ENCODE results near the gene RAPGEF5. TPM values are rescaled to one million over a fixed set of nuclear protein-coding genes. Genes with fewer than 3 reads are reported as not detected.

Gene RAPGEF5
- polyA plus RNA-seq, 1 donor (not counting 4 experiments of a cell fraction or from before 2014, with no cell fraction given): 2.1 TPM

DNA sequence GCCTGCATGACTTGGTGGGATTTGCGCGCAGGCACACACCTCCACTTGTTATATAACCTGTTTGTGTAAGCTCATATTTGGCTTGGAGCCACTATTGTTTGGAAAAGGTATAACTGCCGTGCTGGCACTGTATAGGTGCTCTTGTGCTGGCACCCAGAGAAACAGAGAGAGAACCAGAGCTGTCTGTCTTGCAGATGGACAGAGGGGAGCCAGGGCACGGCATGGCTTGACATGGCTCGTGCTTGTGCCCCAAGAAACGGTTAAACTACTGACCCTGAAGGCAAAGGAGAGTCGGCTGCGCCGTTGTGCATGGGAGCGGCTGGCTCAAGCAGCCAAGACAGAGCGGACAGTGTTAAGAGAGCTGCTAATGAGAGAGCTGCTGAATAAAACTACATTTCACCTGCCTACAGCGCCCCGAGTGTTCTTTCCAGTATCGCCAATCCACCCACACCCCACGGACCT, 23.2 kb downstream of the RAPGEF5 start:
- H3K4me1 ChIP-seq (ENCODE audit: control insufficient read depth, extremely low read depth, insufficient read depth, low read length): no peaks in the 10 kb centered on the region
- H3K9me1 ChIP-seq (ENCODE audit: control insufficient read depth, extremely low read depth, insufficient read depth, low read length): no peaks in the 10 kb centered on the region
- no peaks in the 10 kb centered on the region for H4K20me1 ChIP-seq (ENCODE audit: control insufficient read depth, extremely low read depth, insufficient read depth, low read length)
- DNase-seq (ENCODE audit: low read depth, low spot score) (no peak), FAIRE-seq (no peak)
- no peak for TF ChIP-seq EZH2 (IDR thresholded peaks at IDR 0.05; ENCODE audit: low read length)
- TF ChIP-seq, protein P1, sequence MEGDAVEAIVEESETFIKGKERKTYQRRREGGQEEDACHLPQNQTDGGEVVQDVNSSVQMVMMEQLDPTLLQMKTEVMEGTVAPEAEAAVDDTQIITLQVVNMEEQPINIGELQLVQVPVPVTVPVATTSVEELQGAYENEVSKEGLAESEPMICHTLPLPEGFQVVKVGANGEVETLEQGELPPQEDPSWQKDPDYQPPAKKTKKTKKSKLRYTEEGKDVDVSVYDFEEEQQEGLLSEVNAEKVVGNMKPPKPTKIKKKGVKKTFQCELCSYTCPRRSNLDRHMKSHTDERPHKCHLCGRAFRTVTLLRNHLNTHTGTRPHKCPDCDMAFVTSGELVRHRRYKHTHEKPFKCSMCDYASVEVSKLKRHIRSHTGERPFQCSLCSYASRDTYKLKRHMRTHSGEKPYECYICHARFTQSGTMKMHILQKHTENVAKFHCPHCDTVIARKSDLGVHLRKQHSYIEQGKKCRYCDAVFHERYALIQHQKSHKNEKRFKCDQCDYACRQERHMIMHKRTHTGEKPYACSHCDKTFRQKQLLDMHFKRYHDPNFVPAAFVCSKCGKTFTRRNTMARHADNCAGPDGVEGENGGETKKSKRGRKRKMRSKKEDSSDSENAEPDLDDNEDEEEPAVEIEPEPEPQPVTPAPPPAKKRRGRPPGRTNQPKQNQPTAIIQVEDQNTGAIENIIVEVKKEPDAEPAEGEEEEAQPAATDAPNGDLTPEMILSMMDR (optimal IDR thresholded peaks at IDR 0.05 in 1 of 3, IDR thresholded peaks at IDR 0.05 in 1 of 3, conservative IDR thresholded peaks at IDR 0.05 in 1 of 3; ENCODE audit: extremely low read depth in 1 of 3, insufficient read depth in 2 of 3, low read length in 3 of 3): no peak
- no peaks in the 10 kb centered on the region for H3K27me3 ChIP-seq (ENCODE audit: control insufficient read depth, extremely low read depth, insufficient read depth, low read length)
- no peak overlapping the region for H3K4me3 ChIP-seq (ENCODE audit: control insufficient read depth in 2 of 3, extremely low read depth in 1 of 3, insufficient read depth in 2 of 3, low read depth in 1 of 3, low read length in 3 of 3)
- dilution Hi-C loops (cut with MboI; ENCODE audit: extremely low pct_ligation_motif_present, low sequenced_read_pairs): no loop called here
- H3K9me3 ChIP-seq (ENCODE audit: control insufficient read depth, low read depth, low read length): no peaks in the 10 kb centered on the region
- no peak overlapping the region for H2AFZ ChIP-seq (ENCODE audit: control insufficient read depth, low read length)
- no peak overlapping the region for H3K9ac ChIP-seq (ENCODE audit: control insufficient read depth, extremely low read depth, insufficient read depth, low read length)
- no peaks in the 10 kb centered on the region for H3K79me2 ChIP-seq (ENCODE audit: control insufficient read depth, insufficient read depth, low read length)
- no peak overlapping the region for H3K27ac ChIP-seq (ENCODE audit: control insufficient read depth, insufficient read depth, low read length)
- no peaks in the 10 kb centered on the region for H3K36me3 ChIP-seq (ENCODE audit: control insufficient read depth in 2 of 2, extremely low read depth in 1 of 2, insufficient read depth in 2 of 2, low read length in 2 of 2)
- no peak overlapping the region for H3K4me2 ChIP-seq (ENCODE audit: control insufficient read depth, extremely low read depth, insufficient read depth, low read depth, low read length)

DNA sequence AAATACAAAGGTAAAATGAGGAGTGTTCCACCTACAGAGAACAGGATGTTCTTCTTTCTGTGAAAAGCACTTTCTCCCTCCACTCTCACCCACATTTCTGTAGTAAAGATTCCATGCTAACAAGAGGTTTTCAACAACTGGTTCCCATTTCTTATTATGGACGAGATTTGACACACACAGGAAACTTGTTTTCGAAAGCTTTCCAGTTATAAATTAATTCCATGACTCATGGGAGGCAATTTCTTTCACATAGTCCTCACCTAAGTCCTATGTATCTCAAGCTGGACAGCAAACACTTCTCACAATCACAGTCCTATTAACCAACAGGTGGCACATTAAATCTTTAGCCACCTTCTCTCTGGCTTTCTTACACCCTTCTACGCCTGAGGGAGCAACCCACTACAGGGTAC, 24.5 kb downstream of the RAPGEF5 start:
- no peak overlapping the region for H3K4me2 ChIP-seq (ENCODE audit: control insufficient read depth, extremely low read depth, insufficient read depth, low read depth, low read length)
- DNase-seq (ENCODE audit: low read depth, low spot score): no peak
- no peaks in the 10 kb centered on the region for H3K79me2 ChIP-seq (ENCODE audit: control insufficient read depth, insufficient read depth, low read length)
- dilution Hi-C loops (cut with MboI; ENCODE audit: extremely low pct_ligation_motif_present, low sequenced_read_pairs): no loop called here
- no peaks in the 10 kb centered on the region for H4K20me1 ChIP-seq (ENCODE audit: control insufficient read depth, extremely low read depth, insufficient read depth, low read length)
- no peak for FAIRE-seq
- no peak overlapping the region for H3K9ac ChIP-seq (ENCODE audit: control insufficient read depth, extremely low read depth, insufficient read depth, low read length)
- no peak overlapping the region for H3K27ac ChIP-seq (ENCODE audit: control insufficient read depth, insufficient read depth, low read length)
- TF ChIP-seq, protein P1 (optimal IDR thresholded peaks at IDR 0.05 in 1 of 3, IDR thresholded peaks at IDR 0.05 in 1 of 3, conservative IDR thresholded peaks at IDR 0.05 in 1 of 3; ENCODE audit: extremely low read depth in 1 of 3, insufficient read depth in 2 of 3, low read length in 3 of 3): no peak
- TF ChIP-seq EZH2 (IDR thresholded peaks at IDR 0.05; ENCODE audit: low read length): no peak
- H3K4me1 ChIP-seq (ENCODE audit: control insufficient read depth, extremely low read depth, insufficient read depth, low read length): no peaks in the 10 kb centered on the region
- H3K9me1 ChIP-seq (ENCODE audit: control insufficient read depth, extremely low read depth, insufficient read depth, low read length): no peaks in the 10 kb centered on the region
- no peaks in the 10 kb centered on the region for H3K27me3 ChIP-seq (ENCODE audit: control insufficient read depth, extremely low read depth, insufficient read depth, low read length)
- no peaks in the 10 kb centered on the region for H3K36me3 ChIP-seq (ENCODE audit: control insufficient read depth in 2 of 2, extremely low read depth in 1 of 2, insufficient read depth in 2 of 2, low read length in 2 of 2)
- H3K4me3 ChIP-seq (ENCODE audit: control insufficient read depth in 2 of 3, extremely low read depth in 1 of 3, insufficient read depth in 2 of 3, low read depth in 1 of 3, low read length in 3 of 3): no peak overlapping the region
- no peak overlapping the region for H2AFZ ChIP-seq (ENCODE audit: control insufficient read depth, low read length)
- no peaks in the 10 kb centered on the region for H3K9me3 ChIP-seq (ENCODE audit: control insufficient read depth, low read depth, low read length)

All from keratinocyte (primary cell).